ENCODE measurements around the gene HTT.

GRCh38 chr4:3240936-3241522 is 166.5 kb downstream of the HTT start:
- no peak for TF ChIP-seq CTCF (IDR thresholded peaks at IDR 0.05)
- no peak for TF ChIP-seq POLR2A (IDR thresholded peaks at IDR 0.05)

Measured in lower leg skin (tissue), 3 donors.